GM19035 (cell line): Measurements from ENCODE around the gene CHRNA7.

Experiments
- ATAC-seq: cut with Tn5 transposase; IDR thresholded peaks from one replicate; pipeline ENCODE4 v1.9.1; 2021; ENCODE audit not compliant: unreplicated experiment

Gene CHRNA7

DNA sequence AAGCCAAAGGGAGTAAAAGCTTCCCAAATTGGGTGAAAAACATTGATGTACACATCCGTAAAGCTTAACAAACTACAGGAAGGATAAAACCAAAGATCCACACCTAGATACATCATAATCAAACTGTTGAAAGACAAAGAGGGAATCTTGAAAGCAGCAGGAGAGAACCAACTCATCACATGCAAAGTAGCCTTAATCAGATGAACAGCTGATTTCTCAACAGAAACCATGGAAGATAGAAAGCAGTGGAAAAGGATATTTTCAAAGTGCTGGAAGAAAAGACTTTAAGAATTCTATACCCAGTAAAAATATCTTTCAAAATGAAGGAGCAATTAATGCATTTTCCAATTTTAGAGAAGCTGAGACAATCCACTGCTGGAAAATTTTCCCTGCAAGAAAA is 36.8 kb downstream of the CHRNA7 start:
- ATAC-seq, result no peak

GRCh38 chr15:32089851-32090359 is 59.6 kb downstream of the CHRNA7 start:
- ATAC-seq, result no peak

DNA sequence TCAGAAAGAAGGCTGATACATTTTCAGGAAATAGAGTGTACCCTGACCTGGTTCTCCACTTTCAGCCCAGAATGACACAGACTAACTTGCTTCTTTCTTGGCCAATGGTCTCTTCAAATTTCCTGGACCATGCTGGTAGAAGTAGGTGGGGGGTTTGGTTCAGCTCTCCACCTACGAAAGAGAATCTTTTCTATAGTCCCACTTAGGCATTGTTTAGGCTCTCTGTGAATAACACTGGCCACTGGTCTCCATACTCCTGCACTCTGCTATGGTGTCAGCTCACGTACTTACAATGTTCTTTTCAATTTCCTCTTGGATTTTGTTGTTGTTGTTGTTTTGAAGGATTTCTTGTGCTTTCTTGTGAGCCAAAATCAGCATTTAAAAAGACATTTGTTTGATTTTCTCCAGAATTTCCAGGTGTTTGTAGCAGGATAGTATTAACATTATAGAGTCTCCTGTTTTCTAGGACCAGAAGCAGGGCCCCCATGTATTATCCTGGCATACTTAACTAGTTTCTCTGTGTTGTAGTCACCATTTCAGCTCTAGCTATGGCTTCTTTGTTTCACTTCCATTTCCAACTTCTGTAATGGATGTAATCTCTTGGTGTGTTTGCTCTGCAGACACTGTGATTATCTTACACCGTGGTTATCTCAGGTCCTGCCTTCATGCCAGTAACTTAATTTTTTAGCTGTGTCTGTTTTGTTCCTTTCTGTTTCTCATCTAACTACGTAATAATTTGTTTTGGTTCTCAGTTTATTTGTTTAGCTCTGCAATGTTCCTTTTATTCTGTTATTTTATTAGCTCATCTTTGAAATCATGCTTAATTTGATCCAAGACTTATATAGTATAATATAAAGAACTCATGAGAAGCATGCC is 61.4 kb downstream of the CHRNA7 start:
- ATAC-seq, result no peak

DNA sequence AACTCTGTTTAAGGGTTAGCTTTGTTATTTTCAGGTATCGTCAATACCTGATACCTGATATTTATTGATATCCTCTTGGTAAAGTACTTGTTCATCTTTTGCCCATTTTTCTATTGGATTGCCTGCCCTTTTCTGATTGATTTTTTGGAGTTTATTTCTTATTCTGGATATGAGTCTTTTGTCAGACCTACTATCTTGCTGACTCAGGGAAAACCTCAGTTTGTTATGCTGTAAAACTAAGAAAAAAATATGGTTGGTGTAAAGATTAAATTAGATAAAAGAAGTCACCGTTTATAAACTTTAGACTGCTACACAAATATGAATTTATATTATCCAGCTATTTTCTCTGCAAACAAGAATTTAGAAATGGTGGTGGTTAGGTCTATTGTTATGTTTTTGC is 65.9 kb downstream of the CHRNA7 start:
- ATAC-seq, result no peak

DNA sequence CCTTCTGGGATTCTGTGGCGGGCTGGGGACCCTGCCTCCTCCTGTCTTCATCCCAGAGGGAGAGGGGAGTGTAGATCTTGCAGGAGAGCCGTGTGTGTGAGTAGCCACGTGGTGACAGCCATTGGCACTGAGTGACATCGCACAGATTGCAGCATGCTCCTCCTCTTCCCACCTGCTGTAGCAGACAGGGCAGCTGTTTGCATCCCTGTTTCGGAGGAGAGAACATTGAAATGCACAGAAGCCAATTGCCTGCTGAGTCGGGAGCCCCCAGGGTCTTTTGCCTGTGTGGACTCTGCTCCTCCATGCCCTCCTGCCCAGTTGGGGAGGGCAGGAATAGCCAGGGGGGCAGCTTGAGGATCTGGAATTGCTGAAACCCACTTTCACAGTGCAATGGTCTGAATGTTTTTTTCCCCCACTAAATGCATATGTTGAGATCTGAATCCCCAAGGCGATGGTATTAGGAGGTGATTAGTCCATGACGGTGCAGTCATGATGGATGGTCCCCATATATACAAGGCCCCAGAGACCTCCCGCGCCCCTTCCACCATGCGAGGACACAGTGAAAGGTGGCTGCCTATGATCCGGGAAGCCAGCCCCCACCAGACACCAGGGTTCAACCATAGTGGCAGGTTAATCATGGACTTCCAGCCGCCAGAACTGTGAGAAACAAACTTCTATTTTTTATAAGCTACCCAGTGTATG is 66.8 kb downstream of the CHRNA7 start:
- ATAC-seq, result no peak

DNA sequence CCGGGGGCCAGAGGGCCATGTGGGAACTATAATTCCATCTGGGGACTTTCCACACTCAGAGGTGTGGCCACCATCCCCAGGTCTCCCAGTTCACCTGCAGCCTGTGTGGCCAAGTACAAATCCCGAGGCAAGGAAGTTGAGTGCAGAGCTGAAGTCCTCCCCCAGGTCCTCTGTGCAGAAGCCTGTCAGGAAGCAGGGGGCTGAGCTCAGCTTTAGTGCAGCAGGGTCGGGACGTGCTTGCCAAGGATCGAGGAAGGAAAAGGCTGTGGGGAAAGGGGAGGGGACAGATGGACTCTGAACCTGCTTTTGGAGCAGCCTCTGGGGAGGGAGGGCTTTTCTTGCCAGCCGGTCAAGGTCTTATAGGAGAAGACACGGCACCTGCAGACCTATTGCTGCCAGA is 67.7 kb downstream of the CHRNA7 start:
- no peak for ATAC-seq

GRCh38 chr15:32099097-32099785 is 68.9 kb downstream of the CHRNA7 start:
- ATAC-seq, result no peak

- no peak for ATAC-seq
Observed at GRCh38 chr15:32099956-32100684, 69.8 kb downstream of the CHRNA7 start.

DNA sequence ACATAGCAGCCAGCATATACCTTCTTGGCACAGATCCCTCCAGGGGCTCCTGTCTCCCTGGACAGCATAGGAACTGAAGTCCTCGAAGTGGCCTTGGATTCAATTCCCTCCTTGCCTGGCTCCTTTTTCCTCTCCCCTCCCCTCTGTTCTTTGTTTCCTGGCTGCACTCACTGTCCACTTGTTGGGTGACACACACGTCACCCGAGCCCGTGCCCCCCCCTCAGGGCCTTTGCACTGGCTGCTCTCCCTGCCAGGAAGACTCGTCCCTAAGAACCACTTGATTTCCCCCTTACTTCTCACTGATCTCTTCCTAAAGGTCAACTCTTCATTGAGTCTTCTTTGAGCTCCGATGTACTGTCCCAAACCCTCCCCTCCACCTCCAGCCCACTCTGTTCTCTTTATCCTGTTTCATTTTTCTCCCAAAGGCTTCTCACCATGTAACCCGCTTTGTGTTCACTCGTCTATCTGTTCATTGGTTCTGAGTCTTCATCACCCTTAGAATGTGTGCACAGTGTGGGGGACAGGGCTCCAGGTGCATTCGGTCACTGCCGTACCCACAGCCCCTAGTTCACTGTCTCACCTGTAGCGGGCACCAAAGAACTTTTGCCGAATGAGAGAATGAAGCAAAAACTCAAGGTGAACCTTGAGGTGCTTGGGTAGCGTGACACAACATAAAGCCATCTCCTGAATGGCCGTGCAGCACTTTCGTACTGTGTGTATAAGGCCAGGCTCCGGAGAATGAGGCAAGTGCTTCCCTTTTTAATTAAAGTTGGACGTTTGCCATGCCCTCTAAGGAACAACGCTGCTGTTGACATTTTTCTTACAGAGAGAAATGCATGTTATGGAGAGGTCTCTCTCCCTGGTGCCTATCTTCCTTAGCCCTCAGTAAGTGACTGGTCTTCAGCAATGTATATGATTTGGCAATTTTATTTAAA is 74.0 kb downstream of the CHRNA7 start:
- ATAC-seq, result no peak

DNA sequence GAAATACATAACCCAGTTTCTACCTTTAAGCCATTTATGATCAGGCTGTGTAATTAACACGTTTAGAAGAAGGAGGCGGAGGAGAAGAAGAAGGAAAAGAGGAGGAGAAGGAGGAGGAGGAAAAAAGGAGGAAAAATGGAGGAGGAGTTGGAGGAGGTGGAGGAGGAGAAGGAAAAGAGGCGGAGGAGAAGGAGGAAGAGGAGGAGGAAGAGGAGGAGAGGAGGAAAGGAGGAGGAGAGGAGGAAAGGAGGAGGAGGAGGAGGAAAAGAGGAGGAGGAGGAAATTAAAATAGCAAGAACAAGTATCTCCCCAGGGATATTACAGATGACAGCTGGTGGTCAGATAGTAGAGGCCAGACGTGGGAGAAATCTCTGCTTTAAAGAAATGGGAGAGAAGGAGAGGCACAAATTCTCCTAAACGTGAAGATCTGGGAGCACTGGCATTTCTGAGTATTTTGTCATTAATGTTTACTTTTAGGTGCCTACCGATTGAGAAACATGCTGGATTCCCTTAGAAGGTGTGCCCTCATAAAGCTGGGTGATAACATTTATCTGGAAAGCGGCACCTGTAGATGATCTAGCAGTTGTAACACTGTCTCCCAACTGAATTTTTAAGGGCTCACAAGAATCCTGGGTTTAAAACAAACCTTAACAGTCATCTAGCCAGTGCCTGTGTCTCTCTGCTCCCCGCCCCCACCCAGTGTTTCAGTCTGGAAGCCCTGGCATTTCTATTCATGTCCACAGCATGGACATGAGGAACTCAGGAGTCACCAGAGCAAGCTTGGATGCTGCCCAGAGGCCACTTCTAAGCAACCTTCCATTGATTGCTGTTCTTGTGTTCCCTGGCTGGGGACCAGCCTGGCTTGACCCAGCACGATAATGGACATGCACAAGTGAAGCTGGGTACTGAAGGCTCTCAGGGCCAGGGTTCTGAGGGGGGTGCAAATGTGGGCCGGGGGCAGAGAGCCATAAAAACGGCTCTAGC is 75.2 kb downstream of the CHRNA7 start:
- ATAC-seq, result no peak

GRCh38 chr15:32106401-32107381 is 76.4 kb downstream of the CHRNA7 start:
- no peak for ATAC-seq

DNA sequence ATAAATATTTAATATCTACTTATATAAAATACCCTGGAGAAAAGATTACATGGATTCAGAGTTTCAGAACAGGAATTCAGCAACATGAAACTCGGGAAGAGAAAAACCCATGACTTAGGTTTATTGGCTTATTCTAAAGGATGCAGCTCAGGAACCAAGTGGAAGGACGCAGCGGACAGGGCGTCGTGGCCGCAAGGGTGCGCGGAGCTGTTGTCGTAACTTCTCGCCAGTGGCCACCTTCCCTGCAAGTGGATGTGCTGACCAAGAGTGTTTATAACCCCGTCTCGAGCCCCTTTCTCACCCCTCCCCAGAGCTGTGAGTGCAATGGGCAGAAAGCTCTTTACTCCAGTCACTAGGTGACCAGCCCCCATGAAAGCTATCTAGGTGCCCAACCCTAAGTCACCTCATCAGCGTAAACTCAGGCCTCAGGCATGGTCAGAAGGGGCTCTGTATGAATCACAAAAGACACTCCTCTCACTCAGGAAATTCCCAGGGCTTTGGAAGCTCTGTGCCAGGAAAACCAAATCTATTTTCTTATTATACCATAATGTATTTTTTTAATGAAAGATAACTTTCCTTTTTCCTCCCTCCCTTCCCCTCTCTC is 77.3 kb downstream of the CHRNA7 start:
- ATAC-seq, result no peak

GRCh38 chr15:32108661-32109060 is 78.3 kb downstream of the CHRNA7 start:
- no peak for ATAC-seq

DNA sequence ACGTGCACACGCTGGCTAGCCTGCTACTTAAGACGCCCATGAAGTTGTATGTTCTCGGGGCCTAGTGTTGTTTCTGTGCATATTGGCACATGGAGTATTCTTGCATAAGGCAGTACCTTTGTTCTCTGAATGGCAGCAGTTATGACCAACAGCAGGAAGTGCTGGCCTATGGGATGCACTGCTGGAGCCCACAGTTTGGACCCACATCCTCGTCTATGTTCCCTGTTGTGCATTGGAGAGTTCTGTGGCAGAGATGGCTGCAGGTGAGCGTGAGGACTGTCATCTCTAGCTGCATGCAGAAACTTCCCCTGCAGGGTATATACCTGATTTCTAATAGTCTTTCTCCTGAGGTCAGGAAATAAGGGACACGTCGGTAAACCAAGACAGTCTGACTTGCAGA is 81.8 kb downstream of the CHRNA7 start:
- no peak for ATAC-seq

GRCh38 chr15:32113224-32113623 is 82.9 kb downstream of the CHRNA7 start:
- no peak for ATAC-seq

- no peak for ATAC-seq
Observed at GRCh38 chr15:32117122-32117521, 86.8 kb downstream of the CHRNA7 start.

DNA sequence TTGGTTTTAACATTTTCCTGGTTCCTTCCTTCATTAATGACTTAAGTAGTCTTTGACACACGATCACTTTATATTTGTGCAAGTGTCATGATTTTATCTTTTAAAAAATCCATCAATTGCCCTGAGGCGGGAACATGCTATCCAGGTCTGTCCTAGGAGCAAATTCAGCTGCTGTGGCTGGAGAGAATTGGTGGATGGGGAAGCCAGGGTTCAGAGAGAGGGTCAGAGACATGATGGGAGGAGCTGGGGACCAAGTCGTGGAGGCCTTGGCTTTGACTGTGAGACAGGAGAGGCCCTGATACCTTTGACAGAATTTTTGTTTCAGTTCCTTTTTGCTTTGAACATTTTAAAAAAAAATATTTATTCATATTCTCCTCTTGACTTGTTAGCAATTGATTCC is 89.0 kb downstream of the CHRNA7 start:
- ATAC-seq, result no peak
